Colonic mucosa (tissue), 4 donors: ENCODE results near the gene CHERP. TPM values are rescaled to one million over a fixed set of nuclear protein-coding genes. Genes with fewer than 3 reads are reported as not detected.

ENCODE experiments used
- DNase-seq: peaks from one replicate; pipeline ENCODE4 v3.0.0-alpha.2; 2020
- H3K27ac ChIP-seq: fragments of 200-600 bp; one replicate; pipeline ENCODE4 v1.8.0; 2021
- H3K27me3 ChIP-seq: fragments of 200-600 bp; one replicate; pipeline ENCODE4 v1.8.0; 2021
- H3K36me3 ChIP-seq: fragments of 200-600 bp; one replicate; pipeline ENCODE4 v1.8.0; 2021
- H3K4me1 ChIP-seq: fragments of 200-600 bp; one replicate; pipeline ENCODE4 v1.8.0; 2021; ENCODE audit warnings: mild to moderate bottlenecking
- H3K4me3 ChIP-seq: fragments of 200-600 bp; one replicate; pipeline ENCODE4 v1.8.0; 2021
- H3K9ac ChIP-seq, 2 donors: one replicate each; pipeline ENCODE4 v1.7.0; 2013; ENCODE audit warnings: control low read depth in 2 of 2, low read depth in 2 of 2, low read length in 2 of 2
- H3K9me3 ChIP-seq: fragments of 200-600 bp; one replicate; pipeline ENCODE4 v1.8.0; 2021
- CTCF ChIP-seq: fragments of 200-600 bp; IDR thresholded peaks from one replicate; pipeline ENCODE4 v1.8.0; 2022; ENCODE audit warnings: antibody characterized with exemption, mild to moderate bottlenecking
- intact Hi-C: fragments of 100-400 bp; cut with DNase I; formaldehyde crosslinking; loops from one replicate; pipeline ENCODE4 v1.14.1; 2022
- total RNA-seq, 2 donors: library from RNA; stranded (reverse); fragmentation: NEBNext Ultra II Directional in 1 of 2; extraction: Animal tissue kit (Norgen Biotek cat#: 25700) in 1 of 2; gene quantifications; one replicate each; pipeline ENCODE4 v1.2.1, GENCODE V29; 2021
- donor health status: healthy.
- donor health status: DM: no; HTN: no; CAD: no.
- donor health status: DM: no; HTN: no; CAD: no.

The CHERP gene
- total RNA-seq, 2 donors from 2014 or later = 35.2 to 54.0 TPM

GRCh38 chr19:16587833-16588823 is 45.9 kb upstream of the CHERP start:
- Histone ChIP-seq H3K27me3 (no peaks in the 10 kb centered on the region), H3K4me3 (peak overlapping the region; percentile 3), H3K27ac (peak overlapping the region; percentile 8), H3K9ac (peak overlapping the region; percentile 45 to 64), H3K9me3 (no peaks in the 10 kb centered on the region), H3K4me1 (peaks cover 48% of the 10 kb centered on the region), H3K36me3 (no peaks in the 10 kb centered on the region)
- TF ChIP-seq CTCF = no peak
- intact Hi-C loops = no loop called here
- peak; percentile 47 for DNase-seq

DNA sequence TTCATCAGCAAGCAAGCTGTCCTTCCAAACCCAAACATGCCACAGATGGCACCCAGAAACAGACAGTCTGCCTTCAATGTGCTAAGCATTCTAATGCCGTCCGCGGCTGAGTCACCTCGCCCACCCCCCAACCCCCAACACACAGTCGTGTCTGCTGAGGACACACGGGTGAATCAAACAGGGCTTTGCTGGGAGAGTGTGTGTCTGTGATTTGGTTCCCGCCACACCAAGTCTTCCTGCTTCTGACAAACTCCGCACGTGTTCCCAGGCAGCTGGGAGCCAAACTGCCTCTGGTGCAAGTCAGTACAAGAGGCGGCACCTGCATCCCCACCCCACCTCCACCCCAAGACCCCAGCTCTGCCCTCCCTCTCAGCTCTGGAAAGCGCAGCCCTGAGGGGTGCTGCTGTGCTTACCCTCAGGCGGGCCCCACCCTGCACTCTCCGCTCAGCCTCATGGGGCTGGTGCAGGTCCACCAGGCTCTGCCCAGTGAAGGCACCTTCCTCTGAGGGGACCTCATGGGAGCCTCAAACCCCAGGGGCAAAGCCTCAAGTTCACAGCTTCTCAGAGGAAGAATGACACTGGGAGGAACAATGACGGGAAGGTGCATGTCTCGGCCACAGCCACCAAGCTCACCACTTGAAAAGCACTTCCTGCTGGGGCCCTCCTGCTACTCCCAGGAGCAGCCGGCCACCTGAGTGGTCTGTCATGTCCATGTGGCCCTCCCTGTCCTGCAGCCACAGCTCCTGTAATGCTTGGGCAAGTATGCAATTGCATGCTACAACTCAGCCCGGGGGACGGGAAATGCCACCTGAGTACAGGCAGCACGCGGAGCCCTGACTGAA is 45.0 kb upstream of the CHERP start:
- H3K27ac ChIP-seq = peak overlapping the region; percentile 8
- H3K4me1 ChIP-seq = peaks cover 48% of the 10 kb centered on the region
- H3K27me3 ChIP-seq = no peaks in the 10 kb centered on the region
- H3K36me3 ChIP-seq = no peaks in the 10 kb centered on the region
- peak; percentile 39 for DNase-seq
- no peaks in the 10 kb centered on the region for H3K9me3 ChIP-seq
- H3K9ac ChIP-seq = peak overlapping the region; percentile 45 to 64
- no peak overlapping the region for H3K4me3 ChIP-seq
- no peak for TF ChIP-seq CTCF
- intact Hi-C loops = no loop called here

- H3K27ac ChIP-seq = peak overlapping the region; percentile 71
- intact Hi-C loops = no loop called here
- DNase-seq = no peak
- H3K4me1 ChIP-seq = peaks cover 48% of the 10 kb centered on the region
- no peaks in the 10 kb centered on the region for H3K36me3 ChIP-seq
- H3K27me3 ChIP-seq = no peaks in the 10 kb centered on the region
- no peak for TF ChIP-seq CTCF
- no peaks in the 10 kb centered on the region for H3K9me3 ChIP-seq
- H3K4me3 ChIP-seq = no peak overlapping the region
- H3K9ac ChIP-seq = peak overlapping the region in 1 of 2 donors; percentile 61
Observed at GRCh38 chr19:16586477-16586871, 44.2 kb upstream of the CHERP start.

DNA sequence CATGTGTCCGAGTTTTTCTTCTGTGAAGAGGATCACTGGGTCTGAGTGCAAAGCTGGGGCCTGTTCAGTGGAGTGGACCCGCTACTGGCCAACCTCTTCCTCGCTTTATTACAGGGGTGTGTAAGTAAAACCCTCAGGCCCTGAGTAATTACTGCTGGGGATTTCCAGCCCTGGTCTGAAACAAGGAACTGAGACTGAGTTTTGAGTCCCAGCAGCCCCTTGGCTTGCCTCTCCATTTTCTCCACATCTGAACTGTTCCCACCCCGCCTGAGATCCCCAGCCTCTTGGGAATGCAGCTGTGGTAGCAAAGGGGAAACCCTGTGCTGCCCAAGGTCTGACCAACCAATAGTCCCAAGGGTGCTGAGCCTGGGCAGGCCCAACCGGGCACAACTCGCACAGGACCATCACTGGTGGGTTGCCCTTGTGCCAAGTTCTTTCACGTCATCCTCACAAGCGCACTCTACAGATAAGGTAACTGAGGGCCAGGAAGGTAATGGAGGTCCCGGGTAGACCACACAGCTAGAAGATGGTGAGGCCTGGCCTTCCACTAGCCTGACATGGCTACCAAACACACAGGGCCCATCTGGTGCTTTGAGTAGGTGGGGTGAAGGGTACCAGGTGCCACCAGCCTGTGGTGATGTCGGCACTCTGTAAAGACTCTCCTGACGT is 43.7 kb upstream of the CHERP start:
- no peak for TF ChIP-seq CTCF
- Histone ChIP-seq H3K4me3 (no peak overlapping the region), H3K27me3 (no peaks in the 10 kb centered on the region), H3K4me1 (peaks cover 48% of the 10 kb centered on the region), H3K27ac (peak overlapping the region; percentile 71), H3K9me3 (no peaks in the 10 kb centered on the region), H3K36me3 (no peaks in the 10 kb centered on the region), H3K9ac (peak overlapping the region; percentile 61 to 72)
- intact Hi-C loops = no loop called here
- DNase-seq = peak; percentile 39
